Progenitor cell of endocrine pancreas (in vitro differentiated cells): Measurements from ENCODE around the gene USP22. TPM values are rescaled to one million over a fixed set of nuclear protein-coding genes. Genes with fewer than 3 reads are reported as not detected.

Source experiments
- DNase-seq: peaks from one replicate; pipeline ENCODE4 v3.0.0; 2021; ENCODE audit warnings: low spot score; ENCODE audit not compliant: unreplicated experiment
- H3K27ac Mint-ChIP-seq: 2 replicates; pipeline ENCODE4 v1.8.0; 2021; ENCODE audit warnings: mild to moderate bottlenecking, moderate library complexity, mixed read lengths
- H3K27me3 Mint-ChIP-seq: 2 replicates; pipeline ENCODE4 v1.8.0; 2021; ENCODE audit warnings: mixed read lengths
- H3K36me3 Mint-ChIP-seq: 2 replicates; pipeline ENCODE4 v1.8.0; 2022; ENCODE audit warnings: mixed read lengths; ENCODE audit not compliant: insufficient read depth
- H3K4me1 Mint-ChIP-seq: 2 replicates; pipeline ENCODE4 v1.8.0; 2021; ENCODE audit warnings: low read depth, mixed read lengths
- H3K4me3 Mint-ChIP-seq: 2 replicates; pipeline ENCODE4 v1.8.0; 2021; ENCODE audit warnings: low read depth, mild to moderate bottlenecking, moderate library complexity, mixed read lengths
- H3K9me3 Mint-ChIP-seq: 2 replicates; pipeline ENCODE4 v1.8.0; 2021; ENCODE audit warnings: low read depth, mixed read lengths
- total RNA-seq: library from RNA; stranded (reverse); gene quantifications from 2 replicates; pipeline ENCODE4 v1.2.1, GENCODE V29; 2021
- TF ChIP-seq, protein P1 (sequence below): fragments of 200-600 bp; sonication (generic); IDR thresholded peaks from one replicate; pipeline ENCODE4 v1.5.0; 2021; ENCODE audit warnings: antibody characterized with exemption, mild to moderate bottlenecking; ENCODE audit not compliant: unreplicated experiment

The USP22 gene
- total RNA-seq, 1 donor from 2014 or later, result 368 TPM

DNA sequence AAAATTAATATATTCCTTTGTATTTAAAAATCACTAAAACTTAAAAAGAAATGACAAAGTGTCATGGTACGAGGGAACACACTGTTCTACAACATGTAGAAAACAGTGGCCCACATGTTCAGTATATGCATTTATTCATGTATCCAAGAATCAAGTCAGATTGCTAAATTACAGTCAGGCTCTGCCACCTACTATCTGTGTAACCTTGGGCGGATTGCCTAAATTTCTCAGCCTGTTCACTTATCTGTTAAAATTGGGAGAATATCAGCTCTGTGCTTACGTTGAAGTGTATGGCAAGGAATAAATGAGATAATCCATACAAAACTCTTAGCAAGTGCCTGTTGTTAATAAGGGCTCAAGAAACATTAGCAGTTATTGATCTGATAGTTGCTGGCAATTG, 3.4 kb upstream of the USP22 start:
- no peaks in the 10 kb centered on the region for H3K9me3 Mint-ChIP-seq
- peaks cover 9% of the 10 kb centered on the region for H3K4me1 Mint-ChIP-seq
- no peaks in the 10 kb centered on the region for H3K36me3 Mint-ChIP-seq
- TF ChIP-seq, protein P1, sequence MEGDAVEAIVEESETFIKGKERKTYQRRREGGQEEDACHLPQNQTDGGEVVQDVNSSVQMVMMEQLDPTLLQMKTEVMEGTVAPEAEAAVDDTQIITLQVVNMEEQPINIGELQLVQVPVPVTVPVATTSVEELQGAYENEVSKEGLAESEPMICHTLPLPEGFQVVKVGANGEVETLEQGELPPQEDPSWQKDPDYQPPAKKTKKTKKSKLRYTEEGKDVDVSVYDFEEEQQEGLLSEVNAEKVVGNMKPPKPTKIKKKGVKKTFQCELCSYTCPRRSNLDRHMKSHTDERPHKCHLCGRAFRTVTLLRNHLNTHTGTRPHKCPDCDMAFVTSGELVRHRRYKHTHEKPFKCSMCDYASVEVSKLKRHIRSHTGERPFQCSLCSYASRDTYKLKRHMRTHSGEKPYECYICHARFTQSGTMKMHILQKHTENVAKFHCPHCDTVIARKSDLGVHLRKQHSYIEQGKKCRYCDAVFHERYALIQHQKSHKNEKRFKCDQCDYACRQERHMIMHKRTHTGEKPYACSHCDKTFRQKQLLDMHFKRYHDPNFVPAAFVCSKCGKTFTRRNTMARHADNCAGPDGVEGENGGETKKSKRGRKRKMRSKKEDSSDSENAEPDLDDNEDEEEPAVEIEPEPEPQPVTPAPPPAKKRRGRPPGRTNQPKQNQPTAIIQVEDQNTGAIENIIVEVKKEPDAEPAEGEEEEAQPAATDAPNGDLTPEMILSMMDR, result no peak
- no peak for DNase-seq
- no peaks in the 10 kb centered on the region for H3K27me3 Mint-ChIP-seq
- H3K27ac Mint-ChIP-seq, result no peak overlapping the region
- H3K4me3 Mint-ChIP-seq, result no peak overlapping the region

DNA sequence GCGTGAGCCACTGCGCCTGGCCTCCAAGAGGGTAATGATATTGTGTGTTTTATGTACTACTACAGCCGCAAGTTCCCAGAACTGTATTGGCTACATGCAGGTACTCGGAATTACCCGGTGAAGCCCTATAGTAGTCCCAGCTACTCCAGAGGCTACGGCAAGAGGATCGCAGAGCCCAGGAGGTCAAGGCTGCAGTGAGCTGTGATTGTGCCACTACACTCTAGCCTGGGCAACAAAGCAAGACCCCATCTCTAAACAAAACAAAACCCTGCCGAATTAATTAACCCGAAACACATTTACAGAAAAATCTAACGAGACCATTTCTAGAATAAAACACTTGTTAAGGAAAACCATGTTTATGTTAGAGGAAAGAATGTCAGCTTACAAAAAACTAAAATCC, 2.2 kb upstream of the USP22 start:
- Mint-ChIP-seq H3K9me3 (no peaks in the 10 kb centered on the region), H3K4me3 (peak overlapping the region; percentile 21), H3K4me1 (peaks cover 17% of the 10 kb centered on the region), H3K27me3 (no peaks in the 10 kb centered on the region), H3K36me3 (no peaks in the 10 kb centered on the region), H3K27ac (no peak overlapping the region)
- no peak for DNase-seq
- TF ChIP-seq, protein P1, result no peak

- H3K27ac Mint-ChIP-seq, result peak overlapping the region; percentile 97
- no peaks in the 10 kb centered on the region for H3K36me3 Mint-ChIP-seq
- H3K4me1 Mint-ChIP-seq, result peaks cover 20% of the 10 kb centered on the region
- H3K4me3 Mint-ChIP-seq, result peak overlapping the region; percentile 75
- TF ChIP-seq, protein P1, result peak; percentile 69
- H3K27me3 Mint-ChIP-seq, result no peaks in the 10 kb centered on the region
- no peaks in the 10 kb centered on the region for H3K9me3 Mint-ChIP-seq
- peak; percentile 93 for DNase-seq
Measured at GRCh38 chr17:21043296-21044232, 753 bp upstream of the USP22 start.

DNA sequence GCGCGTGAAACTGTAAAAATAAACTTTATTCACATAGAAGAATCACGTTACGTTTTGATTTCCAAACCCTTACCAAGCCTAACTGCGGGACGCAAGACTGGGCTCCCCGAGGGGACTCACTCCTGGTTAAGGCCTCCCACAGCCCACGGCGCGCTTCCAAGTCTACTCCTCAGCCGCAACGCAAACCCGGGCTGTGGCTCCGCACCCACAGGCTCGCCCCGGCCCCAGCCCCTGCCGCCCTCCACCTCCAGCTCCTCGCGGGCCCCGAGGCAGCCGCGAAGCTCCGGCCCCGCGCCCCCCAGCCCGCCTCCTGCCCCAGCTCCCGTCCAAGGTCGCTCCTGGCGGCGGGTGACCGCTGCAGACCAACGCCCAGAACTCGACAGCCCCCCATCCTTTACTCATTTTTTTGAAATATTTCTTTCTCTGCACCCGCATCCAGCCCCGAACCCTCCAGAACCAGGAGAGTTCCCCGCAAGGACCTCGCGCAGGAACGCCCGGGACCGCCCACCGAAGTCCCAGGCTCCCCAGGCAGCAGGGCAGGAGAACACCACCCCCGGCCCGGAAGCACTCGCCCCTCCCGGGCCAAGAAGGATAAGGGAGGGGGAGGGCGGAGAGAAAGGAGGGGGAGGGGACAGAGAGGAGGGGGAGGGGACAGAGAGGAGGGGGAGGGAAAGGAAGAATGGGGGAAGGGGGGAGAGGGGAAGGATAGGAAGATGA, 912 bp downstream of the USP22 start:
- DNase-seq, result peak; percentile 47
- TF ChIP-seq, protein P1, result no peak
- H3K27ac Mint-ChIP-seq, result peak overlapping the region; percentile 99
- no peaks in the 10 kb centered on the region for H3K36me3 Mint-ChIP-seq
- no peaks in the 10 kb centered on the region for H3K9me3 Mint-ChIP-seq
- no peaks in the 10 kb centered on the region for H3K27me3 Mint-ChIP-seq
- peak overlapping the region; percentile 98 for H3K4me3 Mint-ChIP-seq
- peaks cover 30% of the 10 kb centered on the region for H3K4me1 Mint-ChIP-seq

DNA sequence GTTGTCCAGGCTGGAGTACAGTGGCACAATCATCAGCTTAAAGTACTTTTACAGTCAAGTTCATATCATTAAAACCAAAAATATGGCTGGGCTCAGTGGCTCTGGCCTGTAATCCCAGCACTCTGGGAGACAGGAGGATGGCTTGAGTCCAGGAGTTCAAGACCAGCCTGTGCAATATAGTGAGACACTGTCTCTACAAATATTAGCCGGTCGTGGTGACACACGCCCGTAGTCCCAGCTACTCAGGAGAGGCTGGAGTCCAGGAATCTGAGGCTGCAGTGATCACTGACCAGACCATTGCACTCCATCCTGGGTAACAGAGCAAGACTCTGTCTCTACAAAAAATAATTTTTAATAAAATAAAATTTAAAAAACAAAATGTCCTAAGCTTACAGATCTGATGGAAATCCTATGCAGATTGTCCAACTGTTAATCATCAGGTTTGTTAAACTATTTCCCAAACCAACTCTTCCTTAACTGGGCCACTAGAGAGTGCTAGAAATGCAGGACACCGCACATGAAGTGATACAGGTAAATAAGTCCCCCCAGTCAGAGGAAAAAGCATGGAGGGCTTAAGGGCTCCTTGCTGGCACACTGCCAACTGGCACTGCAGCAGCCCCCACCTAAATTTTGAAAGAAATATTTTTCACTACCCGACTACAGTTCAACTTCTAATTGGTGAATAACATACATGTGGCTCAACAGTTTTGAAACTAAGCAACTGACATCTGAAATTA, 2.8 kb downstream of the USP22 start:
- no peak for DNase-seq
- Mint-ChIP-seq H3K4me3 (peak overlapping the region; percentile 98), H3K36me3 (peaks cover 2% of the 10 kb centered on the region), H3K27ac (peak overlapping the region; percentile 99), H3K9me3 (no peaks in the 10 kb centered on the region), H3K27me3 (no peaks in the 10 kb centered on the region), H3K4me1 (peaks cover 45% of the 10 kb centered on the region)
- TF ChIP-seq, protein P1, result peak; percentile 57
